ENCODE results near the gene DHRS3.

DNA sequence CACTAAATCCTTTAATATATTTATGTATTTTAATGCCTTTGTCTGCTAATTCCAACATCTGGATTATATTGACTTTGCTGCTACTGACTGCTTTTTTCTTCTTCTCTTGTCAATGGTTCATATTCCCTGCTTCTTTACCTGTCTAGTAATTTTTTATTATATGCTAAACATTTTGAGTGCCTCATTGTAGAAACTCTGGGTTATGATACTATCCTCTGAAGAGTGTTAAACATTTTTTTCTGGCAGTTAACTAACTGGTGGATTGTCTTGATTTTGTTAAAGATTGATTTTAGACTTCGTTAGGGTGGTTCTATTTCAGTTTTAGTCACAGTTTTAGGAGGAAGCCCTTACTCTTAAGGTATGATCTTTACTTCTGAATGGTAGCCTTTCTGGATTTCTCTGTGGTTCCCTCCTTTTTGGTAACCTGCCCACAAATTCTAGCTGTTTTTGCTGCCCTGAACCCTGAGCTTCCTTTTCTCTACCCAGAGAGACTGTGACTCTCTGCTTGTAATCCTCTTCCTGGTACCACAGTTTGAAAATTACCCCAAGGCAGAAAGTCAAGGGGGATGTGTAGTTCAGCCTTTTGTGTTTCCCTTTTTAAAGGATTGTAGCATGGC is 81.9 kb downstream of the DHRS3 start:
- no peak for TF ChIP-seq EZH2phosphoT487 (conservative IDR thresholded peaks at IDR 0.05; ENCODE audit: low read length)
- TF ChIP-seq CTCF (IDR thresholded peaks at IDR 0.05; ENCODE audit: insufficient read depth, low read length, poor library complexity, severe bottlenecking) = no peak
